IMR-90 (cell line): Measurements from ENCODE around the gene TMPRSS3. TPM values are rescaled to one million over a fixed set of nuclear protein-coding genes. Genes with fewer than 3 reads are reported as not detected.

Experiments used
- ATAC-seq: fragments of 200-7000 bp; cut with Tn5 transposase; 2 replicates; pipeline ENCODE4 v1.9.1; 2020; ENCODE audit warnings: low read depth, mild to moderate bottlenecking, moderate library complexity
- BruUV-seq: library from RNA; stranded (reverse); fragments of 400-500 nt; replicated peaks from 2 replicates; lab custom pipeline; 2021; lab: Mats Ljungman, UMichigan
- CTCF ChIA-PET: fragments of 300-600 bp; formaldehyde crosslinking; extraction: SDS; loops from one replicate; lab custom pipeline; 2021; ENCODE audit warnings: antibody characterized with exemption; lab: Yijun Ruan, JAX
- POLR2A ChIA-PET: fragments of 300-600 bp; sonication (Branson Sonifier 250); formaldehyde crosslinking; loops from one replicate; lab custom pipeline; 2022; ENCODE audit warnings: antibody characterized with exemption; ENCODE audit not compliant: unreplicated experiment; lab: Charles Lee
- DNase-seq: peaks from one replicate; pipeline ENCODE4 v3.0.0; 2013
- H2AFZ ChIP-seq: replicated peaks from 2 replicates; pipeline ENCODE3; 2013; ENCODE audit warnings: low read length, mild to moderate bottlenecking; ENCODE audit not compliant: poor library complexity
- H2AK5ac ChIP-seq: 2 replicates; pipeline ENCODE4 v1.6.1; 2013; ENCODE audit warnings: low read depth, low read length, inconsistent platforms
- H2AK9ac ChIP-seq: replicated peaks from 2 replicates; pipeline ENCODE3; 2013; ENCODE audit warnings: mild to moderate bottlenecking, low read depth, low read length, moderate library complexity; ENCODE audit not compliant: poor library complexity
- H2BK120ac ChIP-seq: 2 replicates; pipeline ENCODE4 v1.6.1; 2013; ENCODE audit warnings: low read depth, low read length, inconsistent platforms
- H2BK15ac ChIP-seq: 3 replicates; pipeline ENCODE4 v1.6.1; 2013; ENCODE audit warnings: low read depth, low read length, inconsistent platforms
- H2BK20ac ChIP-seq: 2 replicates; pipeline ENCODE4 v1.6.1; 2013; ENCODE audit warnings: low read depth, mild to moderate bottlenecking, inconsistent platforms, low read length, moderate library complexity
- H2BK5ac ChIP-seq: 2 replicates; pipeline ENCODE4 v1.6.1; 2013; ENCODE audit warnings: mild to moderate bottlenecking, low read depth, low read length, inconsistent platforms; ENCODE audit not compliant: poor library complexity, severe bottlenecking
- H3K14ac ChIP-seq: replicated peaks from 2 replicates; pipeline ENCODE4 v1.6.1; 2013; ENCODE audit warnings: low read depth, low read length, inconsistent platforms
- H3K18ac ChIP-seq: 2 replicates; pipeline ENCODE4 v1.6.1; 2013; ENCODE audit warnings: low read depth, low read length, control low read depth
- H3K23ac ChIP-seq: 2 replicates; pipeline ENCODE4 v1.6.1; 2013; ENCODE audit warnings: low read depth, low read length, inconsistent platforms
- H3K27ac ChIP-seq: 2 replicates; pipeline ENCODE4 v1.5.1; 2013; ENCODE audit warnings: mild to moderate bottlenecking, control low read depth, low read length; ENCODE audit not compliant: insufficient read depth
- H3K27me3 ChIP-seq: 2 replicates; pipeline ENCODE4 v1.6.1; 2013; ENCODE audit warnings: low read length; ENCODE audit not compliant: control insufficient read depth, insufficient read depth
- H3K36me3 ChIP-seq: 2 replicates; pipeline ENCODE4 v1.6.1; 2013; ENCODE audit warnings: low read length, mixed read lengths; ENCODE audit not compliant: control insufficient read depth, insufficient read depth
- H3K4ac ChIP-seq: 2 replicates; pipeline ENCODE4 v1.6.1; 2013; ENCODE audit warnings: low read depth, low read length, inconsistent platforms
- H3K4me1 ChIP-seq: 2 replicates; pipeline ENCODE4 v1.6.1; 2013; ENCODE audit warnings: low read length, mixed read lengths; ENCODE audit not compliant: control insufficient read depth, insufficient read depth
- H3K4me2 ChIP-seq: 2 replicates; pipeline ENCODE4 v1.6.1; 2013; ENCODE audit warnings: low read depth, mild to moderate bottlenecking, control low read depth, low read length, moderate library complexity
- H3K4me3 ChIP-seq: 2 replicates; pipeline ENCODE4 v1.5.1; 2013; ENCODE audit warnings: low read depth, mild to moderate bottlenecking, control low read depth, low read length, moderate library complexity; ENCODE audit not compliant: insufficient read depth
- H3K56ac ChIP-seq: 2 replicates; pipeline ENCODE4 v1.6.1; 2013; ENCODE audit warnings: low read length, inconsistent platforms; ENCODE audit not compliant: insufficient read depth; ENCODE audit errors: extremely low read depth
- H3K79me1 ChIP-seq, 2 experiments: 2 replicates each; pipeline ENCODE4 v1.6.1; 2013; ENCODE audit warnings: low read length in 2 of 2, inconsistent platforms in 1 of 2, low read depth in 1 of 2
- H3K9ac ChIP-seq: 2 replicates; pipeline ENCODE4 v1.6.1; 2013; ENCODE audit warnings: low read depth, low read length, control low read depth
- H3K9me1 ChIP-seq: 2 replicates; pipeline ENCODE4 v1.6.1; 2013; ENCODE audit warnings: low read length, inconsistent platforms; ENCODE audit not compliant: insufficient read depth
- H3K9me3 ChIP-seq: 2 replicates; pipeline ENCODE4 v1.6.1; 2013; ENCODE audit warnings: low read length; ENCODE audit not compliant: control insufficient read depth, insufficient read depth
- H4K20me1 ChIP-seq: 2 replicates; pipeline ENCODE4 v1.6.1; 2013; ENCODE audit warnings: low read length, inconsistent platforms; ENCODE audit not compliant: insufficient read depth
- H4K5ac ChIP-seq: 2 replicates; pipeline ENCODE4 v1.6.1; 2013; ENCODE audit warnings: mild to moderate bottlenecking, low read depth, low read length, control low read depth
- H4K8ac ChIP-seq, 2 experiments: 2 replicates each; pipeline ENCODE4 v1.6.1; 2013; ENCODE audit warnings: low read depth in 2 of 2, low read length in 2 of 2, control low read depth in 1 of 2, inconsistent platforms in 1 of 2
- H4K91ac ChIP-seq: 2 replicates; pipeline ENCODE4 v1.6.1; 2013; ENCODE audit warnings: low read depth, low read length, inconsistent platforms; ENCODE audit not compliant: insufficient read depth
- BHLHE40 ChIP-seq: fragments of 150-350 bp; IDR thresholded peaks from 2 replicates; pipeline ENCODE4 v1.6.1; 2016; ENCODE audit warnings: mild to moderate bottlenecking, low read depth, low read length
- CEBPB ChIP-seq: IDR thresholded peaks from 2 replicates; pipeline ENCODE4 v1.6.1; 2012; ENCODE audit warnings: low read depth, low read length, improper control_type of control experiment
- MAFK ChIP-seq: IDR thresholded peaks from 2 replicates; pipeline ENCODE4 v1.6.1; 2012; ENCODE audit warnings: low read depth, low read length, improper control_type of control experiment
- MAZ ChIP-seq: IDR thresholded peaks from 2 replicates; pipeline ENCODE4 v1.6.1; 2012; ENCODE audit warnings: low read depth, mild to moderate bottlenecking, low read length, improper control_type of control experiment, moderate library complexity, borderline replicate concordance
- RCOR1 ChIP-seq: IDR thresholded peaks from 2 replicates; pipeline ENCODE4 v1.6.1; 2012; ENCODE audit warnings: mild to moderate bottlenecking, low read length, improper control_type of control experiment; ENCODE audit not compliant: insufficient replicate concordance
- dilution Hi-C: fragments of 300-500 bp; cut with HindIII; formaldehyde crosslinking; loops from one replicate; pipeline ENCODE4 v1.14.3; 2018; ENCODE audit warnings: low sequenced_read_pairs; ENCODE audit not compliant: unreplicated experiment
- in situ Hi-C: fragments of 300-500 bp; cut with MboI; formaldehyde crosslinking; loops from 3 replicates; pipeline ENCODE4 v1.14.3; 2019; ENCODE audit warnings: low sequenced_read_pairs, inconsistent platforms, mixed read lengths
- intact Hi-C: fragments of 100-400 bp; cut with micrococcal nuclease; formaldehyde crosslinking; loops from 2 replicates; pipeline ENCODE4 v1.10.0; 2022
- polyA plus RNA-seq, 3 experiments: library from polyadenylated mRNA; depleted of rRNA; stranded (reverse); fragments of >200 nt; gene quantifications; 2 replicates each; pipeline ENCODE4 v1.2.3, GENCODE V29; 2012; ENCODE audit warnings: low replicate concordance in 1 of 3
- total RNA-seq: library from RNA; depleted of rRNA; stranded (reverse); fragments of >200 nt; gene quantifications from 2 replicates; pipeline ENCODE4 v1.2.3, GENCODE V29; 2012

The TMPRSS3 gene
- total and polyA plus RNA-seq, 2 of the 4 experiments (the other 2 are of a cell fraction) = not detected

- no peaks in the 10 kb centered on the region; the same call in 1 of the 2 replicates for H3K27me3 ChIP-seq
- H3K23ac ChIP-seq = no peak overlapping the region
- intact Hi-C loops = no loop called here
- no peak overlapping the region for H4K5ac ChIP-seq
- H3K4me3 ChIP-seq = no peak overlapping the region
- TF ChIP-seq MAFK = no peak
- TF ChIP-seq CEBPB = no peak
- no peak for TF ChIP-seq RCOR1
- no peak for TF ChIP-seq BHLHE40
- TF ChIP-seq MAZ = no peak
- no TSS peak for BruUV-seq
- H2AK9ac ChIP-seq = no peak overlapping the region
- H3K56ac ChIP-seq = no peak overlapping the region
- POLR2A ChIA-PET = no interaction called here
- CTCF ChIA-PET = no interaction called here
- H4K8ac ChIP-seq = no peak overlapping the region
- H3K14ac ChIP-seq = no peak overlapping the region
- no peak for ATAC-seq
- no peak overlapping the region for H2BK120ac ChIP-seq
- no peak overlapping the region for H2BK5ac ChIP-seq
- H3K27ac ChIP-seq = no peak overlapping the region
- H2BK15ac ChIP-seq = no peak overlapping the region
- no peaks in the 10 kb centered on the region for H3K79me1 ChIP-seq
- no peaks in the 10 kb centered on the region for H3K9me1 ChIP-seq
- H4K20me1 ChIP-seq = no peaks in the 10 kb centered on the region
- no peak overlapping the region for H3K9ac ChIP-seq
- H3K36me3 ChIP-seq = no peaks in the 10 kb centered on the region
- no peaks in the 10 kb centered on the region; the same call in none of the 2 replicates for H3K9me3 ChIP-seq
- H2BK20ac ChIP-seq = no peak overlapping the region
- dilution Hi-C loops = no loop called here
- no peaks in the 10 kb centered on the region for H3K4me1 ChIP-seq
- in situ Hi-C loops = no loop called here
- DNase-seq = no peak
- H2AK5ac ChIP-seq = no peak overlapping the region
- H4K91ac ChIP-seq = no peak overlapping the region
- H2AFZ ChIP-seq = no peak overlapping the region
- H3K4ac ChIP-seq = no peak overlapping the region
- no peak overlapping the region for H3K4me2 ChIP-seq
- no peak overlapping the region for H3K18ac ChIP-seq
These were observed 41.1 kb upstream of the TMPRSS3 start for GRCh38 chr21:42436914-42437313.
